ENCODE results near the gene KIRREL3.

Gene KIRREL3

GRCh38 chr11:126438691-126439090, 561.9 kb downstream of the KIRREL3 start:
- no peak for DNase-seq (ENCODE audit: low spot score)

GRCh38 chr11:126438272-126438671, 562.3 kb downstream of the KIRREL3 start:
- DNase-seq (ENCODE audit: low spot score): no peak

GRCh38 chr11:126437731-126438130, 562.8 kb downstream of the KIRREL3 start:
- no peak for DNase-seq (ENCODE audit: low spot score)

DNA sequence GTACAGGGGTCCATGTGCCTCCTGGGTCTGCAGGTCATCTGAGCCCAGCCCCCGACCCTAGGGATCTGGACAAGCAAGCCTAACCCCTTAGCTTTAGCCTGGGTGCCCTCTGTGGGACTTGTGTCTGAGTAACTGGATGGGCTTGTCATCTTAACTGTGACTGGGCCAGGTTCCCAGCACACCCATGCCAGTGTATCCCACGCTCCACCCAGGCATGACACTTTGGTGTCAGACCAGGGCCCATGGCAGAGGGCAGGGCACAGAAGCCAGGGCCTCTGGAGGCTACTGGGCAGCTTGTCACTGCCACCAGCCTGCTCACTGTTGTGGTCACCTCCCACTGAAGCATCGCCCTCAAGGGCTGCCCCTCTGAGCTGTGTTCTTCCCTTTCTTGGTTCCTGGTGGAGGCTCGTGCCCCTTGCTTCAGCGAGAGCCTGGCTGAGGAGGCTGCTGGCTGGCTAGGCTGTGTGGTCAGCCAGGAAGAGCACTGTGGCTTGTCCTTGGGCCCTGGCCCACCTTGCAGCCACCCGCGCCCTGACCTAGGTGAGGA, 564.3 kb downstream of the KIRREL3 start:
- DNase-seq (ENCODE audit: low spot score): no peak

- DNase-seq (ENCODE audit: low spot score): no peak
Observed at GRCh38 chr11:126434950-126435335, 565.6 kb downstream of the KIRREL3 start.

GRCh38 chr11:126433989-126434949, 566.3 kb downstream of the KIRREL3 start:
- no peak for DNase-seq (ENCODE audit: low spot score)

DNA sequence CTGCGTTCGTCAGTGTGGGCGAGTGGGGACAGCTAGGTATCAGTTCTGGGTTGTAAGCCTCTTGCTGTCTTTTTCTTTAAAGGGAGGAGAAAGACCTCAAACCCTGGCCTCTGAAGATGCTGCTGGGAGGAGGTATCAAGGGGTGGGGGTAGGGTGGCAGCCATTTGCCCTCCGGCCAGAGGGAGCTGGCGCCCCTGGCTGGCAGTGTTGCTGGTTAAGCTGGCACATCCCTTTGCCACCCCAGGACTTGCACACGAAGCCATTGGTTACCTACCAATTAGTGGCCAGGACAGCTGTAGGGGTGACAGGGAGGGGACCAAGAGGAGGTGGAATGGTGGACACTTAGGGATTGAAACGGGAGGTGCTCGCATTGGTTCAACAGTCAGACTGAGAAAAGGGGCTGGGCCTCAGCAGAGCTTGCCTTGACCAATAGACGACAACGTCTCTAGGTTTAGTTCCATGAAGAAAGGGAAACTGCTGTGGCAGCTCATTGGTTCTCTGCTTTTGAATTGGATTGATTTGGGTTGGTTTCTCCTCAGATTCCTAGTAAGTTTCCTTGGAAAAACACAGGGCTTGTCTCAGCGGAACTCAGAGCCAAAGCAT, 567.2 kb downstream of the KIRREL3 start:
- DNase-seq (ENCODE audit: low spot score): no peak

DNA sequence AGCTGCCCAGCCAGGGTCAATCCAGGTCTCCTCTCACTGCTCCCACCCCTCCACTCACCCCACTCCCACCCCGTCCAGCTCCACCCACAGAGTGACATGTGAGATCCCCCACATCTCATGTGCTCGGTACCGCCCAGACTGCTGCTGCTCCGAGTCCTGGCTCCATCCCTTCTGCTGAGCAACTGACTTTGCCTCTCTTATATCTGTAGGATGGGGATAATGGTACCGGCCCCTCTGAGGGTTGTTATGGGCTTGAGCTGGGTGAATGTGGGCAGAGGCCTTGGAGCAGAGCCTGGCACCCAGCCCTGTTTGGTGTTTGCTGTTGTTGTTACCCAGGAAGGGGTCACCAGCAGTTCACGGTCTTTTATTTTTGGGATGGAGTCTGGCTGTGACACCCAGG, 568.0 kb downstream of the KIRREL3 start:
- no peak for DNase-seq (ENCODE audit: low spot score)

DNA sequence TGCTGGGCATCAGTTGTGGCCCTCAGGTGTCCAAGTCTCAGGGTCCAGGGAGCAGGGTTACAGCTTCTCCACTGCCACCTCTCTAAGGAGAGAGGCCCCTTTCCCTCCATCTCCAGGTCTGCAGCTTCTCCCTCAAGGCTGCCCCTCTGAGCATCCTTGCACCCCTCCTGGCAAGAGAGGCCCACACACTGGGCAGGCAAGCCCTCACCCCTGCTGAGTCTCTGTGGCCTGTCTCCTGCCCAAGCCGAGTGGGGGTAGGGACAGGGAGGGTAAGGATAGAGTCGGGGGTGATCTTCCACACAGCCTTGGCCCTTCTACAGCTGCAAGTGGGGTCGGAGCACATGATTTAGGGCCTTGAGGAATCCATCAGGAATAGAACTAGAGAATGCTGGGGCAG, 568.5 kb downstream of the KIRREL3 start:
- no peak for DNase-seq (ENCODE audit: low spot score)

DNA sequence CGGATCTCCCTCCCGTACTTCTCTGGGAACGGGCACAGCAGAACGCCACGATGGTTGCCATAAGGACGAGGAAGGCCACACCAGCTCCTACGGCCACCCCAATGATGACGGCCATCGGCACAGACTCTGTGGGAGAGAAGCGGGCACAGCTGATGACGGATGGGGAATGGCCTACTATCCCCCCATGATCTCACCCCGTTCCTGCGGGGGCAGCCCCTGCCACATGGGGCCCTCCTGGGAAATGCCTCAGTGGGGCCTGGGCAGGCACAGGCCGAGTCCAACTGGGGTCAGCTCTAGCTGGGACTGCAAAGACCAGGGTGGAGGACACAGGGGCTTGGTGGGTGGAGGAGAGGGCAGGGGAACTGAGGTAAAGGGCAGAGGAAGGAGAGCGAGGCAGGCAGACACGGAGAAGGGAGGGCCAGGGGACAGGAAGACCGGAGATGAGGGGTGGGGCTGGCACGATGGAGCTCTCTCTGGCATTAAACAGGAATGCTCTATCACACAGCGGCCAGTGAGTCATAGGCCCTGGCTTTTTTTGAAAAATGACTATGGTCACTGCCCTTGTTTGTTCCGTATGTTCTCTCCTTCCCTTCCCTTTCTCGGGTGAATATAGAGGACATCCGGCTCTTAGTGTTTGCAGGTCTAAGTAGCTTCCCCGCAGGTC, 569.0 kb downstream of the KIRREL3 start:
- peak; percentile 86 for DNase-seq (ENCODE audit: low spot score)

GRCh38 chr11:126430581-126431335, 569.8 kb downstream of the KIRREL3 start:
- DNase-seq (ENCODE audit: low spot score): peak; percentile 60

GRCh38 chr11:126426820-126427749, 573.5 kb downstream of the KIRREL3 start:
- peak; percentile 31 for DNase-seq (ENCODE audit: low spot score)

DNA sequence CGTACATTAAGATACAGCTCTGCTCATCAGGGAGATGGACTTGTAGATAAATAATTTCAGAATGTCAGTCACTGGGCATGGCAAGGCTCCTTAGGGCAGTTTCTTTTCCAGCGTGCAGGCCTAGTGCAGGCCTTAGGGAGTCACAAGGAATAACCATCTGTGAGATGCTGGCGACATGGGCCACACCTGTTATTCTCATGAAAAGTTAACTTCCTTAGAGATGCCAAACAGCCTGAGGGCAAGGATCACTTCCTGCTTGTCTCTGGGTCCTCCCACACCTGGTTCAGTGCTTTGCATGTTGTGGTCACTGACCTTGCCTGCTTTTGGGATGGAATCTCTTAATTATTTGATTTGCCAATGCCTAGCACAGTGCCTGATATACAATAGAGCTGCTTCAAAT, 574.5 kb downstream of the KIRREL3 start:
- DNase-seq (ENCODE audit: low spot score): no peak

- no peak for DNase-seq (ENCODE audit: low spot score)
Observed at GRCh38 chr11:126424471-126425039, 576.0 kb downstream of the KIRREL3 start.

- DNase-seq (ENCODE audit: low spot score): no peak
Observed at GRCh38 chr11:126423743-126424142, 576.8 kb downstream of the KIRREL3 start.

GRCh38 chr11:126423154-126423553, 577.4 kb downstream of the KIRREL3 start:
- DNase-seq (ENCODE audit: low spot score): no peak

DNA sequence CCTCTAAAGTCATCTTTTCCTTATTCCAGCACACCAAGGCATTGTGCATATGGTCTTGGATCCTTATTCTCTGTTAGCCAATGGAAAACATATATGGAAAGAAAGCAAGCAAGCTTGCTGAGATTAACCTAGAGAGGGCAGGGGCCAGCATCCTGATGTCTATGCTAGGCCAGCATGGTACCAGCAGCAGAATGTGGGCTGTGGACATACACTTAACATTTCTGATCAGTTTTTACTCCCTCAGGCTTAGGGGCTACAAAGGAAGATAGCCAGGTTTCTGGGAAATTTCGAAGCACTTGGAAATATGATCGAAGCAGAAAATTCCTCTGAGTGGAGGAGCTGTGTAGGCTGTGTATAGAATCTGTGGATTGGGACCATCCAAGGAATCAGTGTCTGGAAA, 578.1 kb downstream of the KIRREL3 start:
- DNase-seq (ENCODE audit: low spot score): no peak

DNA sequence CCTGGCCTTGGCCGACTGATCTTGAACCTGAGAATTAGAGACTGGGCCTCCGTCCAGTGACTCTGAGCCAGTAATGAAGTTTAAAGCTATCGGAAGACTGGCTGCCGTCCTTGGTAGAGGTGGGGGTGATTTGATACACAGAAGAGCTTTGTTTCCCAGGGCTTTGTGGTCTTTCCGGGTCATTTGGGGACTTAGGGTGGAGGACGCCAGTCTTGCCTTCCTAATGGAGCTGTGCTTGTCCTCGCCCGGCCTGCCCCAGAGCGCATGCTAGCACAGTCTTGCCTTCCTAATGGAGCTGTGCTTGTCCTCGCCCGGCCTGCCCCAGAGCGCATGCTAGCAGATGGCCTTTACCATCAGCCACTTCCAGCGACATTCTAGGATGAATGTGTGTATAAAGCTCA, 579.3 kb downstream of the KIRREL3 start:
- DNase-seq (ENCODE audit: low spot score): no peak

DNA sequence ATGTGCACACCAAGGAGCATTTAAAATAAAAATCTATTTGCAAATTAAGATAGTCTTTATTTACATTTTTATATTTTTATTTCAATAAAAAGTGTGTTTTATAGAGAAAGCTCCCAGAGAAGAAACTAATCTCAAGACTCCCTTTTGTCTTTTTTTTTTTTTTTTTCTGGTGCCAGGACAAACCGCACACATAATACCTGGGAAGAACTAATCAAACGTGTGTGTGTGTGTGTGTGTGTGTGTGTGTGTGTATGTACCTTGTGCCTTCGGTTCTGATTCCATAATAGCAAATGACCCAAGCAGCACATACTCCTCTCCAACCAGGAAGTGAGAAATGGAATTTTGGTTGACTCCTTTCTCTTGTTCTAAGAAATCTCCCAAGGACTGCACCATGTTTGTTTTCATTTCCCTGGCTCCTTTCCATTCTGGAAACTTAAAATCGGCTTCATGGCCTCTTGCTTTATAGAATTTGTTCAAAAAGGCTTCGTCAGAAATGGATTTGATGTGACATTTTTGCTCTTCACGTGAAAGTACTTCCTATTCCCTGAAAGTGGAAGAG, 579.8 kb downstream of the KIRREL3 start:
- DNase-seq (ENCODE audit: low spot score): no peak
